HepG2 (cell line): ENCODE results near the gene SMAD7. TPM values are rescaled to one million over a fixed set of nuclear protein-coding genes. Genes with fewer than 3 reads are reported as not detected.

ENCODE experiments used
- ATAC-seq: fragments of 200-7000 bp; cut with Tn5 transposase; 3 replicates; pipeline ENCODE4 v1.9.1; 2020; ENCODE audit warnings: mild to moderate bottlenecking, moderate library complexity
- BruUV-seq: library from RNA; stranded (reverse); fragments of 400-500 nt; replicated peaks from 2 replicates; lab custom pipeline; 2021; lab: Mats Ljungman, UMichigan
- CTCF ChIA-PET: fragments of 300-600 bp; formaldehyde crosslinking; extraction: SDS; loops from one replicate; lab custom pipeline; 2021; ENCODE audit warnings: low total read pairs, inconsistent platforms, low intra/inter-chr PET ratio; lab: Yijun Ruan, JAX
- POLR2A ChIA-PET: fragments of 350-600 bp; sonication (Branson Sonifier 250); formaldehyde crosslinking; loops from one replicate; lab custom pipeline; 2020; ENCODE audit warnings: antibody characterized with exemption, inconsistent platforms; lab: Yijun Ruan, JAX
- DNase-seq: peaks from one replicate; pipeline ENCODE4 v3.0.0-alpha.2; 2015; ENCODE audit warnings: low spot score
- FAIRE-seq: peaks from 3 replicates; lab custom pipeline; 2011; peaks lifted over from hg19 to GRCh38; lab: Jason Lieb, UNC
- H2AFZ ChIP-seq: one replicate; pipeline ENCODE4 v1.6.1; 2011; ENCODE audit warnings: low read length, inconsistent platforms
- H3K27ac ChIP-seq: fragments of 300-600 bp; 3 replicates; pipeline ENCODE4 v1.8.0; 2011; ENCODE audit warnings: mixed run types, mild to moderate bottlenecking, mixed read lengths, low read length, inconsistent platforms; ENCODE audit not compliant: insufficient read depth; ENCODE audit errors: extremely low read length
- H3K27me3 ChIP-seq, 2 experiments: fragments of 200-600 bp in 1 of 2; 2 replicates in 1 of 2; 3 replicates in 1 of 2; pipeline versions ENCODE4 v1.6.0 to v1.8.0; 2011; ENCODE audit warnings: low read length in 2 of 2, mild to moderate bottlenecking in 2 of 2, moderate library complexity in 2 of 2, inconsistent platforms in 1 of 2; ENCODE audit not compliant: insufficient read depth in 2 of 2, control insufficient read depth in 1 of 2
- H3K36me3 ChIP-seq, 2 experiments: fragments of 200-600 bp in 1 of 2; replicated peaks in 1 of 2; 2 replicates in 1 of 2; 3 replicates in 1 of 2; pipeline versions ENCODE4 v1.5.1 to v1.8.0; 2011; ENCODE audit warnings: low read length in 2 of 2, inconsistent platforms in 1 of 2; ENCODE audit not compliant: insufficient read depth in 2 of 2, control insufficient read depth in 1 of 2
- H3K4me1 ChIP-seq: 2 replicates; pipeline ENCODE4 v1.5.1; 2012; ENCODE audit warnings: low read length, inconsistent platforms; ENCODE audit not compliant: insufficient read depth
- H3K4me2 ChIP-seq: 2 replicates; pipeline ENCODE4 v1.6.0; 2011; ENCODE audit warnings: low read depth, low read length, inconsistent platforms
- H3K4me3 ChIP-seq, 3 experiments: fragments of 200-600 bp in 1 of 3; sonication (generic), shearing (Covaris generic) in 1 of 3; replicated peaks in 1 of 3; 2 replicates each; pipeline ENCODE4 v1.5.1; 2011 to 2016; ENCODE audit warnings: low read length in 3 of 3, inconsistent platforms in 2 of 3, low read depth in 2 of 3, mild to moderate bottlenecking in 2 of 3, control low read depth in 1 of 3, mixed read lengths in 1 of 3; ENCODE audit not compliant: insufficient read depth in 1 of 3
- H3K79me2 ChIP-seq: one replicate; pipeline ENCODE4 v1.6.1; 2011; ENCODE audit warnings: low read length, inconsistent platforms; ENCODE audit not compliant: insufficient read depth
- H3K9ac ChIP-seq: 2 replicates; pipeline ENCODE4 v1.6.0; 2011; ENCODE audit warnings: mild to moderate bottlenecking, low read depth, low read length, inconsistent platforms; ENCODE audit not compliant: insufficient read depth
- H3K9me3 ChIP-seq: 2 replicates; pipeline ENCODE4 v1.5.1; 2012; ENCODE audit warnings: mild to moderate bottlenecking, low read length
- H4K20me1 ChIP-seq: 2 replicates; pipeline ENCODE4 v1.6.0; 2011; ENCODE audit warnings: inconsistent platforms, mild to moderate bottlenecking, low read length, moderate library complexity; ENCODE audit not compliant: insufficient read depth
- BHLHE40 ChIP-seq: IDR thresholded peaks from 2 replicates; pipeline ENCODE4 v1.6.1; 2011; ENCODE audit warnings: low read length, improper control_type of control experiment
- CEBPB ChIP-seq: IDR thresholded peaks from 2 replicates; pipeline ENCODE4 v1.6.1; 2011; ENCODE audit warnings: low read depth, low read length, improper control_type of control experiment, borderline replicate concordance
- FOSL2 ChIP-seq: sonication (generic); formaldehyde crosslinking; IDR thresholded peaks from 2 replicates; pipeline ENCODE4 v1.4.0; 2020; ENCODE audit warnings: missing genetic modification reagents
- FOXA1 ChIP-seq, 2 experiments: fragments of 450-650 bp in 1 of 2; sonication (generic) in 1 of 2; formaldehyde crosslinking in 1 of 2; IDR thresholded peaks; 2 replicates each; pipeline versions ENCODE4 v1.4.0 to v1.6.1; 2016 to 2020; ENCODE audit warnings: missing genetic modification reagents in 1 of 2
- SIN3A ChIP-seq: IDR thresholded peaks from 2 replicates; pipeline ENCODE4 v1.6.1; 2011; ENCODE audit warnings: low read depth, mild to moderate bottlenecking, control low read depth, low read length, borderline replicate concordance
- TBX2 ChIP-seq: sonication (generic); formaldehyde crosslinking; IDR thresholded peaks from 2 replicates; pipeline ENCODE4 v1.5.0; 2020; ENCODE audit warnings: missing genetic modification reagents, mild to moderate bottlenecking, borderline replicate concordance
- ZBTB42 ChIP-seq: sonication (generic); formaldehyde crosslinking; IDR thresholded peaks from 2 replicates; pipeline ENCODE4 v1.5.0; 2020; ENCODE audit warnings: mild to moderate bottlenecking, missing genetic modification reagents
- ZNF547 ChIP-seq: sonication (generic); formaldehyde crosslinking; IDR thresholded peaks from 2 replicates; pipeline ENCODE4 v1.5.1; 2020; ENCODE audit warnings: mild to moderate bottlenecking, missing genetic modification reagents
- ZNF775 ChIP-seq: sonication (generic); formaldehyde crosslinking; IDR thresholded peaks from 2 replicates; pipeline ENCODE4 v1.4.0; 2020; ENCODE audit warnings: missing genetic modification reagents, mild to moderate bottlenecking, moderate library complexity, borderline replicate concordance
- WGBS: methylation state at CpG from one replicate; pipeline ENCODE4 v1.1.6; 2017; ENCODE audit warnings: low lambda C conversion rate; 5-methylcytosine and 5-hydroxymethylcytosine counted together
- in situ Hi-C: cut with HindIII; loops from 2 replicates; pipeline ENCODE4 v1.10.0; 2017; ENCODE audit warnings: low pct_unique_long_range_greater_than_20kb; ENCODE audit not compliant: extremely low pct_ligation_motif_present
- intact Hi-C: fragments of 100-400 bp; cut with micrococcal nuclease; formaldehyde crosslinking; loops from one replicate; pipeline ENCODE4 v1.10.0; 2022; ENCODE audit not compliant: unreplicated experiment
- polyA plus RNA-seq, 8 experiments: library from polyadenylated mRNA; depleted of rRNA in 3 of 8; stranded (reverse) in 7 of 8; unstranded in 1 of 8; fragments of >200 nt; fragmentation: Illumina TruSeq in 4 of 8; extraction: Trizol in 4 of 8; gene quantifications; 2 replicates each; pipeline versions ENCODE4 v1.2.1 to v1.2.3, GENCODE V29; 2011 to 2016; ENCODE audit warnings: low read depth in 4 of 8, missing spikeins in 1 of 8, mixed read lengths in 1 of 8; ENCODE audit not compliant: insufficient read depth in 1 of 8
- total RNA-seq, 5 experiments: library from RNA; depleted of rRNA; stranded (reverse); fragments of >200 nt; fragmentation: Illumina TruSeq; extraction: Trizol; gene quantifications; 2 replicates each; pipeline ENCODE4 v1.2.3, GENCODE V29; 2016; ENCODE audit warnings: low read depth in 1 of 5
- TF ChIP-seq, protein P1 (sequence below): sonication (generic); formaldehyde crosslinking; IDR thresholded peaks from 2 replicates; pipeline ENCODE4 v1.4.0; 2020; ENCODE audit warnings: mild to moderate bottlenecking, missing genetic modification reagents
- TF ChIP-seq, protein P2 (sequence below): sonication (generic); IDR thresholded peaks from 2 replicates; pipeline ENCODE4 v1.6.1; 2016; ENCODE audit warnings: low read depth, borderline replicate concordance
- TF ChIP-seq, protein P3 (sequence below): IDR thresholded peaks from 2 replicates; pipeline ENCODE4 v1.6.1; 2012; ENCODE audit warnings: low read depth, low read length, improper control_type of control experiment

The SMAD7 gene
- total and polyA plus RNA-seq, 2 of the 13 experiments (the other 11 are each of a cell fraction or from before 2014, with no cell fraction given) = 17.4 to 24.7 TPM

DNA sequence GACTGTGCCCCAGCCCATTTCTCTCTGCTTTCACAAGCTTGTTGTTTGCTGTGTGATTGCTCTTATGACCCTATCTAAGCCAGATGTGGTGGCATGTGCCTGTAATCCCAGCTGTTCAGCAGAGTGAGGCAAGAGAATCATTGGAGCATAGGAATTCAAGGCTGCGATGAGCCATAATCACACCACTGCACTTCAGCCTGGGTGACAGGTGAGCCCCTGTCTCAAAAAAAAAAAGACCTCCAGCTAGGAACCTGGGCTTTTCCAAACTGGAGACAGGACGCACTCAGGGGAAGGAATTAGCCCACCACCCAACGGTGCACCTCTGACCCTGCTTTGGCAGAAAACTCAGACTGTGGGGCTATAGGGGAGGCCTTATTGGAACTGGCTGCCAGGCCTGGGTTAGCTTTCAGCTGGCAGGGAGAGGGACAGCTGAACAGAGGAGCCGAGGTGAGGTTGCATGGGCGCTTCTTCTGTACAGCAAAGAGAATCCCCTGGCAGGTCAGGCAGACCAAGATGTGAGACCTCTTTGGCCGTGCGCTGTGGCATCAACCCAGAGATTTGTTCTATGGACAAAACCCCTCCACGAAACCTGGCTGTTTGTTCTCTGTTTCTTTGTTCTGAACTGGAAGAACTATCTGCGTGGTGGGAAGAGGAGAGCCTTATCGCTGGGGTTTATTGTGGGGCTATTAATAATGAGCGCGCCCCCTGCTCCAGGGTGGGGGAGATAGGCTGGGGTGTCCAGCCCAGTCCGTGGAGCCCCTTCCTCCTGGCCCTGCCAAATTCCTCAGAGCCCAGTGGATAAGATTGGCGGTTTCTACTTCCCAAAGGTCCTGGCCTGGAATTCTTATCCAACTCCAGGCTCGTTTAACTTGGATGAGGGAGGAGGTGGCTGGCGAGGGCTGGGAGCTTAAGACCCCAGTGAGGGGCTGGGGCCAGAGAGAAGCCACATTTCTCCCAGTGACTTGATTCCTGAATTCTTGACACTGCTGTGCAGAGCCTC, 38.8 kb upstream of the SMAD7 start:
- H3K4me2 ChIP-seq = peak overlapping the region; percentile 78

More for the DNA sequence above, 38.8 kb upstream of the SMAD7 start:
- Histone ChIP-seq H4K20me1 (no peaks in the 10 kb centered on the region), H3K36me3 (no peaks in the 10 kb centered on the region), H3K4me3 (no peak overlapping the region), H2AFZ (no peak overlapping the region), H3K9ac (no peak overlapping the region), H3K79me2 (no peaks in the 10 kb centered on the region), H3K4me1 (peaks cover 78% of the 10 kb centered on the region), H3K27ac (no peak overlapping the region), H3K9me3 (no peaks in the 10 kb centered on the region), H3K27me3 (peaks cover 1 to 18% of the 10 kb centered on the region in 2 experiments; a peak in 3 of 5 replicates)
- ChIA-PET CTCF (no interaction called here), POLR2A (interaction anchor here (1.1 to 2.1 kb wide), 5 partner anchors 8 to 45 kb away, joined by 3 to 11 read pairs (median 4); no protein-coding TSS in a partner anchor)
- intact Hi-C loops (no loop called here), in situ Hi-C loops (no loop called here)
- FAIRE-seq (no peak), ATAC-seq (peak; percentile 8), DNase-seq (peak; percentile 68)
- no TSS peak for BruUV-seq
- peak; percentile 48; the same call in 1 of the 2 replicates for TF ChIP-seq CEBPB
- peak; percentile 73 for TF ChIP-seq BHLHE40
- TF ChIP-seq, protein P1, sequence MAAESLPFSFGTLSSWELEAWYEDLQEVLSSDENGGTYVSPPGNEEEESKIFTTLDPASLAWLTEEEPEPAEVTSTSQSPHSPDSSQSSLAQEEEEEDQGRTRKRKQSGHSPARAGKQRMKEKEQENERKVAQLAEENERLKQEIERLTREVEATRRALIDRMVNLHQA (CRISPR knock-in tag) = no peak
- no peak for TF ChIP-seq SIN3A
- TF ChIP-seq, protein P2, sequence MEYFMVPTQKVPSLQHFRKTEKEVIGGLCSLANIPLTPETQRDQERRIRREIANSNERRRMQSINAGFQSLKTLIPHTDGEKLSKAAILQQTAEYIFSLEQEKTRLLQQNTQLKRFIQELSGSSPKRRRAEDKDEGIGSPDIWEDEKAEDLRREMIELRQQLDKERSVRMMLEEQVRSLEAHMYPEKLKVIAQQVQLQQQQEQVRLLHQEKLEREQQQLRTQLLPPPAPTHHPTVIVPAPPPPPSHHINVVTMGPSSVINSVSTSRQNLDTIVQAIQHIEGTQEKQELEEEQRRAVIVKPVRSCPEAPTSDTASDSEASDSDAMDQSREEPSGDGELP = peak; percentile 21; the same call in 1 of the 2 replicates
- TF ChIP-seq, protein P3, sequence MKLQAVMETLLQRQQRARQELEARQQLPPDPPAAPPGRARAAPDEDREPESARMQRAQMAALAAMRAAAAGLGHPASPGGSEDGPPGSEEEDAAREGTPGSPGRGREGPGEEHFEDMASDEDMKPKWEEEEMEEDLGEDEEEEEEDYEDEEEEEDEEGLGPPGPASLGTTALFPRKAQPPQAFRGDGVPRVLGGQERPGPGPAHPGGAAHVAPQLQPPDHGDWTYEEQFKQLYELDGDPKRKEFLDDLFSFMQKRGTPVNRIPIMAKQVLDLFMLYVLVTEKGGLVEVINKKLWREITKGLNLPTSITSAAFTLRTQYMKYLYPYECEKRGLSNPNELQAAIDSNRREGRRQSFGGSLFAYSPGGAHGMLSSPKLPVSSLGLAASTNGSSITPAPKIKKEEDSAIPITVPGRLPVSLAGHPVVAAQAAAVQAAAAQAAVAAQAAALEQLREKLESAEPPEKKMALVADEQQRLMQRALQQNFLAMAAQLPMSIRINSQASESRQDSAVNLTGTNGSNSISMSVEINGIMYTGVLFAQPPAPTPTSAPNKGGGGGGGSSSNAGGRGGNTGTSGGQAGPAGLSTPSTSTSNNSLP = peak; percentile 18; the same call in 1 of the 2 replicates
- no peak for TF ChIP-seq FOXA1 (IDR thresholded peaks at IDR 0.05)
- TF ChIP-seq FOXA1 (CRISPR knock-in tag; IDR thresholded peaks at IDR 0.05) = peak; percentile 40; the same call in 1 of the 2 replicates
- TF ChIP-seq ZBTB42 (CRISPR knock-in tag) = 0 out of 2 replicates have a peak, but pooled peaks have one; percentile 41
- TF ChIP-seq ZNF547 (CRISPR knock-in tag) = 0 out of 2 replicates have a peak, but pooled peaks have one; percentile 37
- TF ChIP-seq ZNF775 (CRISPR knock-in tag) = no peak
- 0 out of 2 replicates have a peak, but pooled peaks have one; percentile 6 for TF ChIP-seq FOSL2 (CRISPR knock-in tag)
- no peak for TF ChIP-seq TBX2 (CRISPR knock-in tag)
- WGBS = 62% methylated on average over 10 of the region's 16 CpGs
